ENCODE results near the gene BUD31.

Gene BUD31

GRCh38 chr7:99446096-99446495 is 37.3 kb downstream of the BUD31 start:
- Histone ChIP-seq H3K36me3 (ENCODE audit: insufficient read depth, low read length) (peaks cover 90% of the 10 kb centered on the region), H3K9me3 (ENCODE audit: insufficient read depth, low read depth, low read length) (no peaks in the 10 kb centered on the region), H3K27ac (ENCODE audit: low read depth, low read length) (no peak overlapping the region), H3K9ac (ENCODE audit: low read depth, low read length) (no peak overlapping the region), H3K4me1 (ENCODE audit: insufficient read depth, low read length) (no peaks in the 10 kb centered on the region), H3K27me3 (ENCODE audit: insufficient read depth, low read length) (no peaks in the 10 kb centered on the region), H3K4me3 (ENCODE audit: low read length) (no peak overlapping the region)
- 93% methylated on average over 4 of the region's 4 CpGs for WGBS

GRCh38 chr7:99447943-99448342 is 39.2 kb downstream of the BUD31 start:
- Histone ChIP-seq H3K4me3 (ENCODE audit: low read length) (no peak overlapping the region), H3K9ac (ENCODE audit: low read depth, low read length) (no peak overlapping the region), H3K9me3 (ENCODE audit: insufficient read depth, low read depth, low read length) (no peaks in the 10 kb centered on the region), H3K36me3 (ENCODE audit: insufficient read depth, low read length) (peaks cover 95% of the 10 kb centered on the region), H3K27ac (ENCODE audit: low read depth, low read length) (no peak overlapping the region), H3K4me1 (ENCODE audit: insufficient read depth, low read length) (no peaks in the 10 kb centered on the region), H3K27me3 (ENCODE audit: insufficient read depth, low read length) (no peaks in the 10 kb centered on the region)
- 95% methylated on average over 10 of the region's 10 CpGs for WGBS

- H3K36me3 ChIP-seq (ENCODE audit: insufficient read depth, low read length): peaks cover 95% of the 10 kb centered on the region
- 90% methylated on average over 10 of the region's 10 CpGs for WGBS
- H3K27me3 ChIP-seq (ENCODE audit: insufficient read depth, low read length): no peaks in the 10 kb centered on the region
- no peaks in the 10 kb centered on the region for H3K9me3 ChIP-seq (ENCODE audit: insufficient read depth, low read depth, low read length)
- no peak overlapping the region for H3K4me3 ChIP-seq (ENCODE audit: low read length)
- no peak overlapping the region for H3K27ac ChIP-seq (ENCODE audit: low read depth, low read length)
- H3K9ac ChIP-seq (ENCODE audit: low read depth, low read length): no peak overlapping the region
- no peaks in the 10 kb centered on the region for H3K4me1 ChIP-seq (ENCODE audit: insufficient read depth, low read length)
Observed at GRCh38 chr7:99448855-99449254, 40.1 kb downstream of the BUD31 start.

- Histone ChIP-seq H3K36me3 (ENCODE audit: insufficient read depth, low read length) (peaks cover 97% of the 10 kb centered on the region), H3K9ac (ENCODE audit: low read depth, low read length) (no peak overlapping the region), H3K27ac (ENCODE audit: low read depth, low read length) (no peak overlapping the region), H3K4me3 (ENCODE audit: low read length) (no peak overlapping the region), H3K9me3 (ENCODE audit: insufficient read depth, low read depth, low read length) (no peaks in the 10 kb centered on the region), H3K4me1 (ENCODE audit: insufficient read depth, low read length) (no peaks in the 10 kb centered on the region), H3K27me3 (ENCODE audit: insufficient read depth, low read length) (no peaks in the 10 kb centered on the region)
- 94% methylated on average over 5 of the region's 5 CpGs for WGBS
Observed at GRCh38 chr7:99449326-99449725, 40.6 kb downstream of the BUD31 start.

- H3K4me3 ChIP-seq (ENCODE audit: low read length): no peak overlapping the region
- H3K27ac ChIP-seq (ENCODE audit: low read depth, low read length): no peak overlapping the region
- H3K9me3 ChIP-seq (ENCODE audit: insufficient read depth, low read depth, low read length): no peaks in the 10 kb centered on the region
- 92% methylated on average over 8 of the region's 8 CpGs for WGBS
- H3K27me3 ChIP-seq (ENCODE audit: insufficient read depth, low read length): no peaks in the 10 kb centered on the region
- H3K9ac ChIP-seq (ENCODE audit: low read depth, low read length): no peak overlapping the region; the same call in 1 of the 2 replicates
- H3K36me3 ChIP-seq (ENCODE audit: insufficient read depth, low read length): peaks cover 99% of the 10 kb centered on the region
- no peaks in the 10 kb centered on the region for H3K4me1 ChIP-seq (ENCODE audit: insufficient read depth, low read length)
Observed at GRCh38 chr7:99451936-99452335, 43.2 kb downstream of the BUD31 start.

GRCh38 chr7:99452541-99452940 is 43.8 kb downstream of the BUD31 start:
- H3K36me3 ChIP-seq (ENCODE audit: insufficient read depth, low read length): peaks cover 98% of the 10 kb centered on the region
- H3K27ac ChIP-seq (ENCODE audit: low read depth, low read length): no peak overlapping the region
- no peaks in the 10 kb centered on the region for H3K4me1 ChIP-seq (ENCODE audit: insufficient read depth, low read length)
- no peak overlapping the region; the same call in 1 of the 2 replicates for H3K9ac ChIP-seq (ENCODE audit: low read depth, low read length)
- no peaks in the 10 kb centered on the region for H3K27me3 ChIP-seq (ENCODE audit: insufficient read depth, low read length)
- no peak overlapping the region for H3K4me3 ChIP-seq (ENCODE audit: low read length)
- H3K9me3 ChIP-seq (ENCODE audit: insufficient read depth, low read depth, low read length): no peaks in the 10 kb centered on the region
- 94% methylated on average over 13 of the region's 13 CpGs for WGBS

GRCh38 chr7:99453105-99453504 is 44.3 kb downstream of the BUD31 start:
- WGBS: 97% methylated on average over 11 of the region's 11 CpGs
- no peak overlapping the region for H3K9ac ChIP-seq (ENCODE audit: low read depth, low read length)
- no peak overlapping the region for H3K27ac ChIP-seq (ENCODE audit: low read depth, low read length)
- H3K4me1 ChIP-seq (ENCODE audit: insufficient read depth, low read length): no peaks in the 10 kb centered on the region
- peaks cover 98% of the 10 kb centered on the region for H3K36me3 ChIP-seq (ENCODE audit: insufficient read depth, low read length)
- no peaks in the 10 kb centered on the region for H3K9me3 ChIP-seq (ENCODE audit: insufficient read depth, low read depth, low read length)
- H3K4me3 ChIP-seq (ENCODE audit: low read length): no peak overlapping the region
- H3K27me3 ChIP-seq (ENCODE audit: insufficient read depth, low read length): no peaks in the 10 kb centered on the region

GRCh38 chr7:99455874-99456273 is 47.1 kb downstream of the BUD31 start:
- H3K4me1 ChIP-seq (ENCODE audit: insufficient read depth, low read length): no peaks in the 10 kb centered on the region
- peaks cover 98% of the 10 kb centered on the region for H3K36me3 ChIP-seq (ENCODE audit: insufficient read depth, low read length)
- no peak overlapping the region for H3K4me3 ChIP-seq (ENCODE audit: low read length)
- H3K27ac ChIP-seq (ENCODE audit: low read depth, low read length): no peak overlapping the region; the same call in 1 of the 2 replicates
- no peak overlapping the region for H3K9ac ChIP-seq (ENCODE audit: low read depth, low read length)
- no peaks in the 10 kb centered on the region for H3K9me3 ChIP-seq (ENCODE audit: insufficient read depth, low read depth, low read length)
- WGBS: 96% methylated on average over 9 of the region's 9 CpGs
- no peaks in the 10 kb centered on the region for H3K27me3 ChIP-seq (ENCODE audit: insufficient read depth, low read length)

GRCh38 chr7:99456288-99456687 is 47.5 kb downstream of the BUD31 start:
- Histone ChIP-seq H3K9me3 (ENCODE audit: insufficient read depth, low read depth, low read length) (no peaks in the 10 kb centered on the region), H3K27ac (ENCODE audit: low read depth, low read length) (no peak overlapping the region), H3K27me3 (ENCODE audit: insufficient read depth, low read length) (no peaks in the 10 kb centered on the region), H3K4me3 (ENCODE audit: low read length) (no peak overlapping the region), H3K36me3 (ENCODE audit: insufficient read depth, low read length) (peaks cover 99% of the 10 kb centered on the region), H3K4me1 (ENCODE audit: insufficient read depth, low read length) (no peaks in the 10 kb centered on the region), H3K9ac (ENCODE audit: low read depth, low read length) (no peak overlapping the region)
- WGBS: 94% methylated on average over 13 of the region's 13 CpGs

GRCh38 chr7:99457050-99457649 is 48.4 kb downstream of the BUD31 start:
- no peaks in the 10 kb centered on the region for H3K9me3 ChIP-seq (ENCODE audit: insufficient read depth, low read depth, low read length)
- H3K27me3 ChIP-seq (ENCODE audit: insufficient read depth, low read length): no peaks in the 10 kb centered on the region
- no peak overlapping the region for H3K9ac ChIP-seq (ENCODE audit: low read depth, low read length)
- no peaks in the 10 kb centered on the region for H3K4me1 ChIP-seq (ENCODE audit: insufficient read depth, low read length)
- H3K4me3 ChIP-seq (ENCODE audit: low read length): no peak overlapping the region
- 93% methylated on average over 6 of the region's 6 CpGs for WGBS
- H3K27ac ChIP-seq (ENCODE audit: low read depth, low read length): no peak overlapping the region
- H3K36me3 ChIP-seq (ENCODE audit: insufficient read depth, low read length): peaks cover 93% of the 10 kb centered on the region

GRCh38 chr7:99457650-99458493 is 49.1 kb downstream of the BUD31 start:
- H3K4me3 ChIP-seq (ENCODE audit: low read length): no peak overlapping the region
- peaks cover 89% of the 10 kb centered on the region for H3K36me3 ChIP-seq (ENCODE audit: insufficient read depth, low read length)
- H3K4me1 ChIP-seq (ENCODE audit: insufficient read depth, low read length): no peaks in the 10 kb centered on the region
- no peaks in the 10 kb centered on the region for H3K9me3 ChIP-seq (ENCODE audit: insufficient read depth, low read depth, low read length)
- no peak overlapping the region; the same call in 1 of the 2 replicates for H3K27ac ChIP-seq (ENCODE audit: low read depth, low read length)
- no peaks in the 10 kb centered on the region for H3K27me3 ChIP-seq (ENCODE audit: insufficient read depth, low read length)
- no peak overlapping the region for H3K9ac ChIP-seq (ENCODE audit: low read depth, low read length)
- 93% methylated on average over 26 of the region's 26 CpGs for WGBS
